ENCODE data around the gene CCDC77. TPM values are rescaled to one million over a fixed set of nuclear protein-coding genes. Genes with fewer than 3 reads are reported as not detected.
A peak's percentile ranks its signal among the peaks of the same experiment; 100 is the strongest.

CCDC77 gene
- total RNA-seq, 2 donors from 2014 or later, result 2.9 to 5.0 TPM

GRCh38 chr12:449203-449602 is 47.8 kb downstream of the CCDC77 start:
- ATAC-seq, result no peak
- DNase-seq, result no peak
- intact Hi-C loops (cut with DNase I), result no loop called here

- intact Hi-C loops (cut with DNase I), result loop anchor here in 1 of 2 donors (5.0 to 10.0 kb wide), 2 partner anchors 54 to 97 kb away; no protein-coding TSS in a partner anchor
- ATAC-seq, result no peak
These were observed 49.0 kb downstream of the CCDC77 start for GRCh38 chr12:450438-450837.

GRCh38 chr12:452667-453210 is 51.3 kb downstream of the CCDC77 start:
- ATAC-seq, result peak in 1 of 2 donors; percentile 9
- no peak for DNase-seq
- intact Hi-C loops (cut with DNase I), result loop anchor here (2.0 to 10.0 kb wide), 4 partner anchors 48 to 95 kb away; no protein-coding TSS in a partner anchor

More at GRCh38 chr12:450438-450837, 49.0 kb downstream of the CCDC77 start:
- no peak for DNase-seq

GRCh38 chr12:454833-455232 is 53.4 kb downstream of the CCDC77 start:
- intact Hi-C loops (cut with DNase I), result loop anchor here in 1 of 2 donors (5.0 to 10.0 kb wide), 2 partner anchors 50 to 92 kb away; no protein-coding TSS in a partner anchor
- ATAC-seq, result no peak
- no peak for DNase-seq

- DNase-seq, result no peak
- intact Hi-C loops (cut with DNase I), result loop anchor here in 1 of 2 donors (10.0 kb wide), 1 partner anchor 49 kb away; no protein-coding TSS in a partner anchor
- no peak for ATAC-seq
These were observed 54.4 kb downstream of the CCDC77 start for GRCh38 chr12:455821-456220.

- intact Hi-C loops (cut with DNase I), result loop anchor here in 1 of 2 donors (10.0 kb wide), 1 partner anchor 47 kb away; no protein-coding TSS in a partner anchor
These were observed 56.2 kb downstream of the CCDC77 start for GRCh38 chr12:457676-458075.

GRCh38 chr12:459050-459429 is 57.6 kb downstream of the CCDC77 start:
- intact Hi-C loops (cut with DNase I), result loop anchor here in 1 of 2 donors (10.0 kb wide), 1 partner anchor 46 kb away; no protein-coding TSS in a partner anchor
- ATAC-seq, result no peak
- no peak for DNase-seq

More at GRCh38 chr12:457676-458075, 56.2 kb downstream of the CCDC77 start:
- DNase-seq (no peak), ATAC-seq (no peak)

- intact Hi-C loops (cut with DNase I), result loop anchor here in 1 of 2 donors (10.0 kb wide), 1 partner anchor 45 kb away; no protein-coding TSS in a partner anchor
- peak; percentile 52 for DNase-seq
These were observed 58.2 kb downstream of the CCDC77 start, which contains the start of gene B4GALNT3 for GRCh38 chr12:459430-460258. B4GALNT3 (plus strand) TSS chr12:459939; CDS start chr12:460377, 438 bp downstream.

GRCh38 chr12:460261-461230 is 59.1 kb downstream of the CCDC77 start:
- peak; percentile 10 to 18 for ATAC-seq
- intact Hi-C loops (cut with DNase I), result no loop called here
- peak; percentile 52 for DNase-seq

More at GRCh38 chr12:459430-460258, 58.2 kb downstream of the CCDC77 start, which contains the start of gene B4GALNT3:
- ATAC-seq, result peak; percentile 76 to 79

GRCh38 chr12:461425-461824 is 60.0 kb downstream of the CCDC77 start:
- DNase-seq, result no peak
- ATAC-seq, result no peak
- intact Hi-C loops (cut with DNase I), result no loop called here

GRCh38 chr12:462936-463705 is 61.7 kb downstream of the CCDC77 start:
- DNase-seq (no peak), ATAC-seq (no peak)
- intact Hi-C loops (cut with DNase I), result no loop called here

GRCh38 chr12:464484-465267 is 63.2 kb downstream of the CCDC77 start:
- ATAC-seq (peak; percentile 39 to 61), DNase-seq (no peak)
- intact Hi-C loops (cut with DNase I), result no loop called here

GRCh38 chr12:466039-466438 is 64.6 kb downstream of the CCDC77 start:
- DNase-seq (peak; percentile 49), ATAC-seq (peak; percentile 54 to 61)
- intact Hi-C loops (cut with DNase I), result no loop called here

- no peak for ATAC-seq
- intact Hi-C loops (cut with DNase I), result no loop called here
These were observed 65.3 kb downstream of the CCDC77 start for GRCh38 chr12:466762-467161.

GRCh38 chr12:467591-467990 is 66.1 kb downstream of the CCDC77 start:
- ATAC-seq, result no peak
- intact Hi-C loops (cut with DNase I), result no loop called here
- DNase-seq, result no peak

More at GRCh38 chr12:466762-467161, 65.3 kb downstream of the CCDC77 start:
- no peak for DNase-seq

- intact Hi-C loops (cut with DNase I), result no loop called here
- DNase-seq, result no peak
- no peak for ATAC-seq
These were observed 67.4 kb downstream of the CCDC77 start for GRCh38 chr12:468671-469389.

All from left cardiac atrium (tissue), 4 donors.